Fibroblast of mammary gland (primary cell): ENCODE data around the gene NCKAP5L.

Experiments used
- DNase-seq: peaks from one replicate; pipeline ENCODE4 v3.0.0-alpha.2; 2010; ENCODE audit warnings: low read depth
- H3K4me3 ChIP-seq: 2 replicates; pipeline ENCODE4 v1.5.1; 2011; ENCODE audit warnings: low read depth, mild to moderate bottlenecking, low read length, moderate library complexity; ENCODE audit not compliant: control insufficient read depth
- CTCF ChIP-seq: conservative IDR thresholded peaks from 2 replicates; pipeline ENCODE4 v1.5.1; 2011; ENCODE audit warnings: low read depth, low read length, inconsistent platforms; ENCODE audit not compliant: control insufficient read depth, insufficient read depth

NCKAP5L gene

GRCh38 chr12:49794021-49794420 lies 34.2 kb downstream of the NCKAP5L start:
- no peak overlapping the region for H3K4me3 ChIP-seq
- no peak for TF ChIP-seq CTCF
- no peak for DNase-seq

GRCh38 chr12:49793620-49794019 lies 34.6 kb downstream of the NCKAP5L start:
- TF ChIP-seq CTCF, result no peak
- no peak for DNase-seq
- H3K4me3 ChIP-seq, result no peak overlapping the region

- no peak for TF ChIP-seq CTCF
- no peak for DNase-seq
- no peak overlapping the region for H3K4me3 ChIP-seq
Observed at GRCh38 chr12:49792976-49793580, 35.1 kb downstream of the NCKAP5L start.

GRCh38 chr12:49792181-49792970 lies 35.8 kb downstream of the NCKAP5L start:
- TF ChIP-seq CTCF, result no peak
- DNase-seq, result no peak
- H3K4me3 ChIP-seq, result no peak overlapping the region

GRCh38 chr12:49791700-49792099 lies 36.5 kb downstream of the NCKAP5L start:
- no peak for DNase-seq
- no peak overlapping the region for H3K4me3 ChIP-seq
- TF ChIP-seq CTCF, result no peak

DNA sequence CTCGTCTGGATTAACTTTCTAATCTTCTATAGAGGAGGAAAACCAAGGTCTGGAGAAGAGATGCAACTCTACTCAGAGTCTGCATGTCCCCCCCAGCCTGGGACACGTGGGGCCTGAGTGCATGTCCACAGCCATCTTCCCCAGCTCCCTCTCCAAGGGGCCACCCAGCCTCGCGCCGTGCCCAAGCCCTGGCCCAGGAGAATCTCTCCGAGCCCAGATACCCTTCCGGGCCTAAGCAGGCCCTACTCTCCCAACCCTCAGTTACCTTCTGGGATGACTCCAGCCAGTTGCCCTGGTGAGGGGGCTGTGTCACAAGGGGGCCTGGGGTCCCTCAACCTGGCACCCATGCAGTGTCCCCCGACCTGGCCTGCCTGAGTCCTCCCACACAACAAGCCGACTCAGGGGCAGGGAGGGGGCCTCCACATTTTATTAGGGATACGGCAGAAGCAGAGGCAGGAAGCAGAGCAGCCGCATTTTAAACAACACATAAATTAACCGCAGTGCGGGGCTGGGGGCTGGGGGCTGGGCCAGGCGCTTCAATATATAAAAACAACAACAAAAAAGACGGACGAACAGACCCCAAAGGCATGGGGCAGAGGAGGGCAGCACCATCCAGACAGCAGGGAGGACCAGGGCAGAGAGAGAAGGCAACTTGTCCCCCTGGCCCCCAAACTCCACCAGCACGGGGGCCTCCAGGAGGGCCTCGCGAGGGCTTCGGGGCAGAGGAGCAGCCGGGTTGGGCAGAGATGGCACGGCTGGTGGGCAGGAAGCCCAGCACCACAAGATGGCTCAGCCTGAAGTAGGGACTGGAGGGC lies 37.3 kb downstream of the NCKAP5L start:
- no peak for DNase-seq
- H3K4me3 ChIP-seq, result no peak overlapping the region
- TF ChIP-seq CTCF, result no peak
